Esophagus muscularis mucosa (tissue), 3 donors: ENCODE results near the gene ZNF580.

Experiments used
- POLR2A ChIP-seq: fragments of 450-650 bp; IDR thresholded peaks from one replicate; pipeline ENCODE4 v1.6.1; 2017; ENCODE audit warnings: antibody characterized with exemption, moderate library complexity, mild to moderate bottlenecking, low read depth
- POLR2AphosphoS5 ChIP-seq, 2 donors: sonication (generic); formaldehyde crosslinking; IDR thresholded peaks; one replicate each; pipeline ENCODE4 v1.6.1; 2017; ENCODE audit warnings: antibody characterized with exemption in 2 of 2
- TF ChIP-seq, protein P1 (sequence below), 3 experiments: fragments of 200-600 bp in 2 of 3; fragments of 450-650 bp in 1 of 3; sonication (generic) in 2 of 3; IDR thresholded peaks; one replicate each; pipeline ENCODE4 v1.5.1; 2017 to 2019; ENCODE audit warnings: antibody characterized with exemption in 3 of 3, mild to moderate bottlenecking in 2 of 3, moderate library complexity in 1 of 3

DNA sequence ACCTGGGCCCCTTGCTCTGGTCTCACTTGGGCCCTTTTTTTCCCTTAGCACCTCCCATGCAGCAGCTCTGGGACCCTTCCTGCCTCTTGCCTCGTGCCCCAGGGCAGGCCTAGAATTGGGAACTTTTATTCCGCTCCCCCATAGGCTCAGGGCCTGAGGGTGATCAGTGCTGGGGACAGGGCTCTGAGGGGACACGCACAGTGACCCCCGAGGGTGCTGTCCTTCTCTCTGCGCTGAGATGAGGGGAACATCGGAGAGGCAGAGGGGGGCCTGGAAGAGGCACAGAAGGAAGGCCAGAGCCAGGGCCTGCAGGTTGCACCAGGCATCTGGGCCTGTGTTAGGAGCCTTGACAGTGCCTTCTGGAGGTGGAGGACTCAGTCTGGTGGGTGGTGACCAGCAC, 45.0 kb downstream of the ZNF580 start:
- TF ChIP-seq POLR2AphosphoS5 (IDR thresholded peaks at IDR 0.05) (no peak), POLR2A (no peak)
- TF ChIP-seq, protein P1, sequence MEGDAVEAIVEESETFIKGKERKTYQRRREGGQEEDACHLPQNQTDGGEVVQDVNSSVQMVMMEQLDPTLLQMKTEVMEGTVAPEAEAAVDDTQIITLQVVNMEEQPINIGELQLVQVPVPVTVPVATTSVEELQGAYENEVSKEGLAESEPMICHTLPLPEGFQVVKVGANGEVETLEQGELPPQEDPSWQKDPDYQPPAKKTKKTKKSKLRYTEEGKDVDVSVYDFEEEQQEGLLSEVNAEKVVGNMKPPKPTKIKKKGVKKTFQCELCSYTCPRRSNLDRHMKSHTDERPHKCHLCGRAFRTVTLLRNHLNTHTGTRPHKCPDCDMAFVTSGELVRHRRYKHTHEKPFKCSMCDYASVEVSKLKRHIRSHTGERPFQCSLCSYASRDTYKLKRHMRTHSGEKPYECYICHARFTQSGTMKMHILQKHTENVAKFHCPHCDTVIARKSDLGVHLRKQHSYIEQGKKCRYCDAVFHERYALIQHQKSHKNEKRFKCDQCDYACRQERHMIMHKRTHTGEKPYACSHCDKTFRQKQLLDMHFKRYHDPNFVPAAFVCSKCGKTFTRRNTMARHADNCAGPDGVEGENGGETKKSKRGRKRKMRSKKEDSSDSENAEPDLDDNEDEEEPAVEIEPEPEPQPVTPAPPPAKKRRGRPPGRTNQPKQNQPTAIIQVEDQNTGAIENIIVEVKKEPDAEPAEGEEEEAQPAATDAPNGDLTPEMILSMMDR (IDR thresholded peaks at IDR 0.05): no peak
